SK-N-SH (cell line): ENCODE measurements around the gene PEX14. TPM values are rescaled to one million over a fixed set of nuclear protein-coding genes. Genes with fewer than 3 reads are reported as not detected.

Experiments used
- CTCF ChIA-PET: fragments of 300-600, 350-600 bp; formaldehyde crosslinking; extraction: SDS; loops from one replicate; lab custom pipeline; 2021; lab: Yijun Ruan, JAX
- POLR2A ChIA-PET: fragments of 350-600 bp; sonication (Branson Sonifier 250); formaldehyde crosslinking; extraction: SDS; loops from one replicate; lab custom pipeline; 2020; ENCODE audit warnings: antibody characterized with exemption, inconsistent platforms; lab: Yijun Ruan, JAX
- DNase-seq: peaks from one replicate; pipeline ENCODE4 v3.0.0; 2012
- H2AFZ ChIP-seq: fragments of 200-600 bp; sonication (generic); 2 replicates; pipeline ENCODE4 v1.8.1; 2016; ENCODE audit warnings: antibody characterized with exemption, mild to moderate bottlenecking, low read depth
- H3F3A ChIP-seq: fragments of 200-600 bp; sonication (generic); replicated peaks from 2 replicates; pipeline ENCODE3; 2016; ENCODE audit warnings: antibody characterized with exemption, mild to moderate bottlenecking; ENCODE audit not compliant: insufficient read depth
- H3K27ac ChIP-seq, 2 experiments: fragments of 200-500 bp in 1 of 2; fragments of 200-600 bp in 1 of 2; sonication (Bioruptor generic) in 1 of 2; sonication (generic), shearing (Covaris generic) in 1 of 2; 2 replicates each; pipeline versions ENCODE4 v1.5.1 to v1.6.1; 2014 to 2016; ENCODE audit warnings: low read depth in 2 of 2, inconsistent platforms in 1 of 2, low read length in 1 of 2, mild to moderate bottlenecking in 1 of 2, mixed read lengths in 1 of 2
- H3K27me3 ChIP-seq: fragments of 200-600 bp; sonication (generic), shearing (Covaris generic); 2 replicates; pipeline ENCODE4 v1.6.1; 2016; ENCODE audit warnings: mixed run types; ENCODE audit not compliant: insufficient read depth
- H3K36me3 ChIP-seq, 2 experiments: fragments of 200-500 bp in 1 of 2; fragments of 200-600 bp in 1 of 2; sonication (Bioruptor generic) in 1 of 2; sonication (generic) in 1 of 2; replicated peaks in 1 of 2; 2 replicates each; pipeline versions ENCODE3 to v1.5.1; 2014 to 2016; ENCODE audit warnings: low read length in 1 of 2, mild to moderate bottlenecking in 1 of 2; ENCODE audit not compliant: insufficient read depth in 2 of 2, control insufficient read depth in 1 of 2
- H3K4me1 ChIP-seq, 2 experiments: fragments of 200-500 bp in 1 of 2; fragments of 200-600 bp in 1 of 2; sonication (Bioruptor generic) in 1 of 2; sonication (generic), shearing (Covaris generic) in 1 of 2; 2 replicates each; pipeline versions ENCODE4 v1.5.1 to v1.6.1; 2014 to 2016; ENCODE audit warnings: low read depth in 1 of 2, low read length in 1 of 2, mixed run types in 1 of 2; ENCODE audit not compliant: insufficient read depth in 2 of 2, control insufficient read depth in 1 of 2
- H3K4me2 ChIP-seq: fragments of 200-600 bp; sonication (generic), shearing (Covaris generic); 2 replicates; pipeline ENCODE4 v1.6.1; 2017; ENCODE audit warnings: mixed run types
- H3K4me3 ChIP-seq, 2 experiments: fragments of 200-500 bp in 1 of 2; fragments of 200-600 bp in 1 of 2; sonication (Bioruptor generic) in 1 of 2; sonication (generic), shearing (Covaris generic) in 1 of 2; 2 replicates each; pipeline versions ENCODE4 v1.5.1 to v1.8.1; 2014 to 2016; ENCODE audit warnings: low read depth in 2 of 2, inconsistent platforms in 1 of 2, low read length in 1 of 2, mild to moderate bottlenecking in 1 of 2, mixed read lengths in 1 of 2, moderate library complexity in 1 of 2
- H3K79me2 ChIP-seq: fragments of 200-600 bp; sonication (generic); 2 replicates; pipeline ENCODE4 v1.8.1; 2017; ENCODE audit warnings: mild to moderate bottlenecking; ENCODE audit not compliant: insufficient read depth
- H3K9ac ChIP-seq: fragments of 200-600 bp; sonication (generic); 2 replicates; pipeline ENCODE4 v1.6.1; 2017; ENCODE audit warnings: mixed run types
- H3K9me2 ChIP-seq: fragments of 200-600 bp; sonication (generic); 2 replicates; pipeline ENCODE4 v1.6.1; 2017; ENCODE audit warnings: mixed run types
- H3K9me3 ChIP-seq: fragments of 200-600 bp; sonication (generic); 2 replicates; pipeline ENCODE4 v1.6.1; 2017; ENCODE audit warnings: mixed run types, mild to moderate bottlenecking, moderate library complexity
- H4K20me1 ChIP-seq: fragments of 200-600 bp; sonication (generic); 2 replicates; pipeline ENCODE4 v1.6.1; 2017; ENCODE audit warnings: mild to moderate bottlenecking, mixed run types; ENCODE audit not compliant: insufficient read depth
- EZH2phosphoT487 ChIP-seq: fragments of 200-600 bp; sonication (generic); IDR thresholded peaks from 2 replicates; pipeline ENCODE4 v1.6.1; 2017; ENCODE audit warnings: low read depth, mixed run types, mild to moderate bottlenecking, antibody characterized with exemption, moderate library complexity, borderline replicate concordance
- MXI1 ChIP-seq: IDR thresholded peaks from 2 replicates; pipeline ENCODE4 v1.6.1; 2012; ENCODE audit warnings: mild to moderate bottlenecking, low read depth, low read length, improper control_type of control experiment
- NFIC ChIP-seq: IDR thresholded peaks from 2 replicates; pipeline ENCODE4 v1.4.0; 2012; ENCODE audit warnings: borderline replicate concordance
- RAD21 ChIP-seq: IDR thresholded peaks from 2 replicates; pipeline ENCODE4 v1.6.1; 2012; ENCODE audit warnings: mild to moderate bottlenecking, low read length
- SIN3A ChIP-seq: IDR thresholded peaks from 2 replicates; pipeline ENCODE4 v1.6.1; 2012; ENCODE audit warnings: low read depth, mild to moderate bottlenecking, low read length, moderate library complexity, borderline replicate concordance
- SMC3 ChIP-seq: IDR thresholded peaks from 2 replicates; pipeline ENCODE4 v1.6.1; 2012; ENCODE audit warnings: low read depth, low read length, improper control_type of control experiment
- YY1 ChIP-seq: IDR thresholded peaks from 2 replicates; pipeline ENCODE4 v1.4.0; 2012; ENCODE audit warnings: low read depth, mild to moderate bottlenecking
- WGBS: methylation state at CpG from one replicate; pipeline ENCODE4 v1.1.6; 2017; ENCODE audit warnings: low lambda C conversion rate; 5-methylcytosine and 5-hydroxymethylcytosine counted together
- polyA plus RNA-seq, 3 experiments: library from polyadenylated mRNA; depleted of rRNA; stranded (reverse); fragments of >200 nt; gene quantifications; 2 replicates each; pipeline ENCODE4 v1.2.3, GENCODE V29; 2012
- TF ChIP-seq, protein P1 (sequence below): fragments of 200-600 bp; sonication (generic); IDR thresholded peaks from 2 replicates; pipeline ENCODE4 v1.6.1; 2017; ENCODE audit warnings: antibody characterized with exemption, mild to moderate bottlenecking, moderate library complexity
- TF ChIP-seq, protein P2 (sequence below): fragments of 150-350 bp; IDR thresholded peaks from 2 replicates; pipeline ENCODE4 v1.6.1; 2016; ENCODE audit warnings: mild to moderate bottlenecking, low read depth, low read length
- TF ChIP-seq, protein P3 (sequence below): IDR thresholded peaks from 2 replicates; pipeline ENCODE4 v1.4.0; 2012; ENCODE audit warnings: low read depth, borderline replicate concordance

The PEX14 gene
- polyA plus RNA-seq, 1 of the 3 experiments (the other 2 are of a cell fraction) = 36.2 TPM

DNA sequence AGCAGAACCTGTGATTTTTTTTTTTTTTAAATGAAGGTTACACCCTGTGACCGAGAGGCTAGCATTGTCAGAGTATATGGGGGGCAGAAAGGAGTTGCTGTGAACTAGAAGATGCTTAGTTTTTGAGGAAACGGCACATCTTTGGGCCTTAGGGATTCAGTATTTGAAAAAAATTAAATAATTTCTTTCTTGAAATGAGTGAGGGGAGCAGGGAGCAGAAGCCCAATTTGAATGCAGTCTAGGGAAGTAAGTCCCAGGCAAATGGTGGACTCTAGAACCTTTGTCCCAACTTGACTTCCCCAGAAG lies 42.9 kb downstream of the PEX14 start:
- WGBS = 98% methylated on average over 2 of the region's 2 CpGs

DNA sequence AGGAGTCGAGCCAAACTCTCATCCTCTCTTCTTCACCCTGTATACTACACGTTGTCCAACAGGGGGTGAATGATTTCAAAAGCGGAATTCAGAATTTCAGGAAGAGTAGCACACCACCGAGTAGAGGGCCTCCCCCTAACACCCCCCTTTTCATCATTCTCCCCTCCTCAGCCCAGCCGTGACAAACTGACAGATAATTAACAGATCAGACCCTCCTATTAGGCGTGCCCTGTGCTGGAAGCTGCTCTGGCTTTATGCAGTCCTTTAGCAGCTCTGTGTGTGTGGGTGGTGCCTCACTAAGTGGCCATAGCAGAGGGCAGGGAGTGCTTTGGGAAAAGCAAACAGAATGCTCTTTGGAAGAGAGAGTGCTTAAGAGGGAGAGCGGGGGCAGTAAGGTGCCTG lies 44.3 kb downstream of the PEX14 start:
- Histone ChIP-seq H3K9ac (no peak overlapping the region), H4K20me1 (no peaks in the 10 kb centered on the region; the same call in 1 of the 2 replicates), H3K36me3 (no peaks in the 10 kb centered on the region), H3K9me2 (no peaks in the 10 kb centered on the region), H3K27ac (no peak overlapping the region)
- ChIA-PET POLR2A (no interaction called here), CTCF (interaction anchor here (0.6 to 3.0 kb wide), 6 partner anchors 11 to 349 kb away, joined by 3 to 19 read pairs (median 6); no protein-coding TSS in a partner anchor)
- WGBS = 78% methylated on average over 7 of the region's 7 CpGs
- TF ChIP-seq, protein P1, sequence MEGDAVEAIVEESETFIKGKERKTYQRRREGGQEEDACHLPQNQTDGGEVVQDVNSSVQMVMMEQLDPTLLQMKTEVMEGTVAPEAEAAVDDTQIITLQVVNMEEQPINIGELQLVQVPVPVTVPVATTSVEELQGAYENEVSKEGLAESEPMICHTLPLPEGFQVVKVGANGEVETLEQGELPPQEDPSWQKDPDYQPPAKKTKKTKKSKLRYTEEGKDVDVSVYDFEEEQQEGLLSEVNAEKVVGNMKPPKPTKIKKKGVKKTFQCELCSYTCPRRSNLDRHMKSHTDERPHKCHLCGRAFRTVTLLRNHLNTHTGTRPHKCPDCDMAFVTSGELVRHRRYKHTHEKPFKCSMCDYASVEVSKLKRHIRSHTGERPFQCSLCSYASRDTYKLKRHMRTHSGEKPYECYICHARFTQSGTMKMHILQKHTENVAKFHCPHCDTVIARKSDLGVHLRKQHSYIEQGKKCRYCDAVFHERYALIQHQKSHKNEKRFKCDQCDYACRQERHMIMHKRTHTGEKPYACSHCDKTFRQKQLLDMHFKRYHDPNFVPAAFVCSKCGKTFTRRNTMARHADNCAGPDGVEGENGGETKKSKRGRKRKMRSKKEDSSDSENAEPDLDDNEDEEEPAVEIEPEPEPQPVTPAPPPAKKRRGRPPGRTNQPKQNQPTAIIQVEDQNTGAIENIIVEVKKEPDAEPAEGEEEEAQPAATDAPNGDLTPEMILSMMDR = no peak
- TF ChIP-seq RAD21 = peak; percentile 4; the same call in 1 of the 2 replicates
- TF ChIP-seq, all 33 proteins: peak for 1
- peaks cover 46% of the 10 kb centered on the region for H3K79me2 ChIP-seq
- no peaks in the 10 kb centered on the region for H3F3A ChIP-seq
- H3K4me3 ChIP-seq = no peak overlapping the region
- no peaks in the 10 kb centered on the region for H3K9me3 ChIP-seq
- H3K4me2 ChIP-seq = no peak overlapping the region
- H2AFZ ChIP-seq = no peak overlapping the region
- H3K27me3 ChIP-seq = no peaks in the 10 kb centered on the region
- no peak for DNase-seq
- H3K4me1 ChIP-seq = peaks cover 30 to 33% of the 10 kb centered on the region in 2 experiments; a peak in 3 of 4 replicates

More for the DNA sequence above, 42.9 kb downstream of the PEX14 start:
- H3K36me3 ChIP-seq = no peaks in the 10 kb centered on the region
- H3K4me3 ChIP-seq = no peak overlapping the region
- peaks cover 60% of the 10 kb centered on the region for H3K79me2 ChIP-seq
- no peak overlapping the region for H3K9ac ChIP-seq
- no peaks in the 10 kb centered on the region for H3K9me3 ChIP-seq
- H3K27ac ChIP-seq = no peak overlapping the region
- H3K27me3 ChIP-seq = no peaks in the 10 kb centered on the region
- H3F3A ChIP-seq = no peaks in the 10 kb centered on the region
- no peaks in the 10 kb centered on the region for H3K9me2 ChIP-seq
- CTCF ChIA-PET = interaction anchor here (0.7 to 3.0 kb wide), 4 partner anchors 10 to 704 kb away, joined by 3 to 9 read pairs (median 6); no protein-coding TSS in a partner anchor
- POLR2A ChIA-PET = no interaction called here
- no peak overlapping the region for H2AFZ ChIP-seq
- peaks cover 30 to 38% of the 10 kb centered on the region in 2 experiments; a peak in 3 of 4 replicates for H3K4me1 ChIP-seq
- no peak for DNase-seq
- H3K4me2 ChIP-seq = no peak overlapping the region
- H4K20me1 ChIP-seq = no peaks in the 10 kb centered on the region; the same call in 1 of the 2 replicates
- TF ChIP-seq NFIC = no peak
- TF ChIP-seq MXI1 = no peak
- TF ChIP-seq EZH2phosphoT487 = no peak
- no peak for TF ChIP-seq SIN3A
- TF ChIP-seq, protein P2, sequence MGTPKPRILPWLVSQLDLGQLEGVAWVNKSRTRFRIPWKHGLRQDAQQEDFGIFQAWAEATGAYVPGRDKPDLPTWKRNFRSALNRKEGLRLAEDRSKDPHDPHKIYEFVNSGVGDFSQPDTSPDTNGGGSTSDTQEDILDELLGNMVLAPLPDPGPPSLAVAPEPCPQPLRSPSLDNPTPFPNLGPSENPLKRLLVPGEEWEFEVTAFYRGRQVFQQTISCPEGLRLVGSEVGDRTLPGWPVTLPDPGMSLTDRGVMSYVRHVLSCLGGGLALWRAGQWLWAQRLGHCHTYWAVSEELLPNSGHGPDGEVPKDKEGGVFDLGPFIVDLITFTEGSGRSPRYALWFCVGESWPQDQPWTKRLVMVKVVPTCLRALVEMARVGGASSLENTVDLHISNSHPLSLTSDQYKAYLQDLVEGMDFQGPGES = no peak
- no peak for TF ChIP-seq SMC3
- TF ChIP-seq, protein P3, sequence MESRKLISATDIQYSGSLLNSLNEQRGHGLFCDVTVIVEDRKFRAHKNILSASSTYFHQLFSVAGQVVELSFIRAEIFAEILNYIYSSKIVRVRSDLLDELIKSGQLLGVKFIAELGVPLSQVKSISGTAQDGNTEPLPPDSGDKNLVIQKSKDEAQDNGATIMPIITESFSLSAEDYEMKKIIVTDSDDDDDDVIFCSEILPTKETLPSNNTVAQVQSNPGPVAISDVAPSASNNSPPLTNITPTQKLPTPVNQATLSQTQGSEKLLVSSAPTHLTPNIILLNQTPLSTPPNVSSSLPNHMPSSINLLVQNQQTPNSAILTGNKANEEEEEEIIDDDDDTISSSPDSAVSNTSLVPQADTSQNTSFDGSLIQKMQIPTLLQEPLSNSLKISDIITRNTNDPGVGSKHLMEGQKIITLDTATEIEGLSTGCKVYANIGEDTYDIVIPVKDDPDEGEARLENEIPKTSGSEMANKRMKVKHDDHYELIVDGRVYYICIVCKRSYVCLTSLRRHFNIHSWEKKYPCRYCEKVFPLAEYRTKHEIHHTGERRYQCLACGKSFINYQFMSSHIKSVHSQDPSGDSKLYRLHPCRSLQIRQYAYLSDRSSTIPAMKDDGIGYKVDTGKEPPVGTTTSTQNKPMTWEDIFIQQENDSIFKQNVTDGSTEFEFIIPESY = no peak
- no peak for TF ChIP-seq YY1
